ENCODE measurements around the gene TFPI.

- TF ChIP-seq CTCF (IDR thresholded peaks at IDR 0.05; ENCODE audit: extremely low read depth in 1 of 2, insufficient read depth in 1 of 2, low read depth in 1 of 2, low read length in 2 of 2) (no peak), POLR2A (IDR thresholded peaks at IDR 0.05; ENCODE audit: low read depth, low read length) (no peak), JUN (IDR thresholded peaks at IDR 0.05; ENCODE audit: borderline replicate concordance, insufficient read depth, insufficient read length, low read depth) (no peak), MYC (IDR thresholded peaks at IDR 0.05; ENCODE audit: low read depth, low read length) (no peak), POLR2AphosphoS5 (IDR thresholded peaks at IDR 0.05; ENCODE audit: insufficient read depth, low read depth, low read length) (no peak), FOS (IDR thresholded peaks at IDR 0.05; ENCODE audit: borderline replicate concordance, insufficient read depth, low read length) (no peak), MAX (IDR thresholded peaks at IDR 0.05; ENCODE audit: insufficient read depth, insufficient read length) (no peak), EZH2 (IDR thresholded peaks at IDR 0.05; ENCODE audit: borderline replicate concordance, low read depth, low read length, severe bottlenecking) (no peak), GATA2 (IDR thresholded peaks at IDR 0.05; ENCODE audit: insufficient read depth, insufficient read length, low read depth, low read length) (no peak)
Observed at GRCh38 chr2:187566266-187566665, 12.0 kb upstream of the TFPI start.
